Measurements from ENCODE around the gene C2orf68.

- TF ChIP-seq ZBTB7A (tag by site-specific recombination; IDR thresholded peaks at IDR 0.05; ENCODE audit: low read depth) (no peak), CTCF (tag by site-specific recombination; IDR thresholded peaks at IDR 0.05) (no peak)
Measured at GRCh38 chr2:85591563-85591962, 20.3 kb downstream of the C2orf68 start.

Measured in HEK293 (cell line).